Stimulated activated CD4-positive, alpha-beta T cell treated with anti-CD3 and anti-CD28 coated beads, TNF-alpha, amount 100 ng/mL, for 1 hour (primary cell): Measurements from ENCODE around the gene CAD.

ENCODE experiments used
- DNase-seq, 3 donors: peaks; one replicate each; pipeline ENCODE4 v3.0.0-alpha.2; 2020; ENCODE audit warnings: low read depth in 3 of 3, low spot score in 1 of 3

Gene CAD

GRCh38 chr2:27275211-27276150 lies 58.3 kb downstream of the CAD start, which contains the start of gene DNAJC5G:
TSS of gene DNAJC5G (plus strand) at chr2:27275433. CDS start at chr2:27276729, 1,296 bp downstream.
- no peak for DNase-seq

GRCh38 chr2:27278010-27278409 lies 60.8 kb downstream of the CAD start:
- no peak for DNase-seq

GRCh38 chr2:27280826-27281225 lies 63.7 kb downstream of the CAD start:
- DNase-seq: no peak

GRCh38 chr2:27281442-27281841 lies 64.3 kb downstream of the CAD start:
- no peak for DNase-seq

- DNase-seq: no peak
Observed at GRCh38 chr2:27281855-27282559, 64.8 kb downstream of the CAD start, which contains the start of gene TRIM54. TSS of gene TRIM54 (plus strand) at chr2:27282429. CDS start at chr2:27282732, 303 bp downstream.

GRCh38 chr2:27282892-27283291 lies 65.7 kb downstream of the CAD start:
- DNase-seq: no peak

GRCh38 chr2:27284996-27285395 lies 67.8 kb downstream of the CAD start:
- no peak for DNase-seq

- DNase-seq: no peak
Observed at GRCh38 chr2:27285481-27285880, 68.3 kb downstream of the CAD start.

GRCh38 chr2:27288610-27289009 lies 71.4 kb downstream of the CAD start:
- DNase-seq: no peak

- DNase-seq: no peak
Observed at GRCh38 chr2:27290549-27290948, 73.4 kb downstream of the CAD start.

GRCh38 chr2:27291865-27292264 lies 74.7 kb downstream of the CAD start:
- no peak for DNase-seq
